GM19328 (cell line): ENCODE data around the gene OR2L8.
A peak's percentile ranks its signal among the peaks of the same experiment; 100 is the strongest.

Experiments
- ATAC-seq: cut with Tn5 transposase; IDR thresholded peaks from one replicate; pipeline ENCODE4 v1.9.1; 2021; ENCODE audit warnings: mild to moderate bottlenecking, moderate library complexity; ENCODE audit not compliant: unreplicated experiment

Gene OR2L8

DNA sequence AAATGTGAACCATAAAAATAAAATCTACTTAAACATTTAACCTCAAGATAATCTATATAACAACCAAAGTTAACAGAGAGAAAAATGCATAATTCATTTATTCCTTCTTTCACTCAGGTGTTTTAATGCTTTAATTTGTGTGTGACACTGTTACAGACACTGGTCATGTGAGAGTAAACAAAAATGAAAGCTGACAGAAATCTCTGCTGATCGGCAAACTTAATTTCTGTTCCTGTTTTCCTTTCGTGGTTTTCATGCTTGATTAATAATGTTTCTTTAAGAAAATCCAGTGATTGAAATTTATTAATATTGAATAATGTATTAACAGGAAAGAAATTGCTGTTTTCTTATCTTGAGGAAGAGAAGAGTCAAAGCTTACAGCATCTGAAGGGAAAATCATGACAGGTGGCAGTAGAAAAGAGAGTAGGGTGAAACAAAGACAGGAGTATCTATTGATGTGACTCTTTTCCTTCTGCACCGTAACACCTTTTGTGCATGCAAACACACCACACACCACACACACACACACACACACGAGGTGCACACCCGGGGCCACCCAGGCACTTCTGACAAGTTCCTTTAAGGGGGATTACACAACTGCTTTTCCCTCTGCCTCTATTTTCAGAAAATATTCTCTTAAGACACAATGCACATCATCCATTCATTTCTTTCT is 18.0 kb downstream of the OR2L8 start:
- ATAC-seq = peak; percentile 81

DNA sequence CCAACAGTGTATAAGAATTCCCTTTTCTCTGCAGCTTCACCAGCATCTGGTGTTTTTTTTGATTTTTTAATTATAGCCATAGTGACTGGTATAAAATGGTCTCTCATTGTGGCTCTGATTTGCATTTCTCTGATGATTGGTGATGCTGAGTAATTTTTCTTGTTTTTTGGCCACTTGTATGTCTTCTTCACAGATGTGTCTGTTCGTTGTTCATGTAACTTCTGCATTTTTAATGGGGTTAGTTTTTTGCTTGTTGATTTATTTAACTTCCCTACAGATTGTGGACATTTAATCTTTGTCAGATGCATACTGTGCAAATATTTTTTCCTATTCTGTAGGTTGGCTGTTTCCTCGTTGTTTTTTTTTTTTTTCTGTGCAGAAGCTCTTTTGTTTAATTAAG is 44.3 kb downstream of the OR2L8 start:
- ATAC-seq = no peak

DNA sequence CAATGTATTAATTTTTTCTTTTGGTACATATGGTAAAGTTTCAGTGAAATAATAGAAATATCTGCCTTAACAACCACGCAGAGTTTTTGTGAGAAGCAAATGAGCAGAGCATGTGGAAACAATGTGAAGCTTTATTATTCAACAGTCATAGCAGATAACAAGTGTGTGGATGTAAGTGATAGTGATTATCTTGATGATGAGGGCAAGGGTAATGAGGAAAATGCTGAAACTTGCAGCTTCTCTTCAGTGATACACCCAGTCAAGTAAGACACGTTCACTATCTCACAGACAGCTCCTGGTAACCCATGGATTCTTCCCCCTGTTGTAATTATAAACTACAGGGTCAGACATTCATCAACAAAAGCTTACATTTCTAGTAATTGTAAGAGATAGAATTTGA is 50.2 kb downstream of the OR2L8 start:
- ATAC-seq = no peak
